SIG-M5 (cell line): ENCODE measurements around the gene MTMR10.

Source experiments
- DNase-seq: peaks from one replicate; lab custom pipeline; 2025; lab: John Stamatoyannopoulos, UW

MTMR10 gene

DNA sequence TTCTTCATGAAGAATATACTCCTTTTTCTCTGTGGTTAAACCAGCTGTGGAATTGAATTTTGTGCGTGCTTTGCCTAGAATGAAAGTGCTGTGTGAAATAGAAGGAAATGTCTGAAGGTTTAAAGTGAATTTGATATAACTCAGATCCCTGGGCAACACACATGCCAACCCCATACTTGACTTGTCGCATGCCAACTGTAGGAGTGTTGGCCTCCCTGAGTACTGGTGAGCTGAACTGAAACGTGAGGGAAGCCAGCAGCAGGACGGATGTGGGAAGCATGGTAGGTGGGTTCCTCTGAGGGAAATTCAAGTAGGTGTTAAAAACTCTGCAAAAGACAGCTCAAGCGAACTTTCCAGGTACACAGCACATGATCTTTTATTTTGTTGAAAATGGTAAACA lies 73.1 kb downstream of the MTMR10 start:
- no peak for DNase-seq

DNA sequence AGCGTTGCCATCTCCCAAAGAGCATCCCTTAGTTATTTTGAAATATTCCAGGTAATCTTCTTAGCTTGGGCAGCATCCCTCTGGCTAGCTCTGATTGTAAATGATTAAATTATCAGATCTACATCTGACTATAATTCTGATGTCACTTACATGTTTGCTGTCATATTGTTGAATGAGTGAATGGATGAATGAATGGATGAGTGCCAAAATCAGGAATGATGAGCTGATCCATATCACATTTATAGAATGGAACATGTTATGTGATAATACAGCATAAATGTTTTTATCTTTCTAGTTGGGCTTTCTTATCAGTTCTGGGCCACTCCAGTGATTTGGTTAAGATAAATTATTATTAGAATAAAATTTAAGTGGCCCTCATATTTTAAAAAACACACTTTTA lies 73.8 kb downstream of the MTMR10 start:
- no peak for DNase-seq

DNA sequence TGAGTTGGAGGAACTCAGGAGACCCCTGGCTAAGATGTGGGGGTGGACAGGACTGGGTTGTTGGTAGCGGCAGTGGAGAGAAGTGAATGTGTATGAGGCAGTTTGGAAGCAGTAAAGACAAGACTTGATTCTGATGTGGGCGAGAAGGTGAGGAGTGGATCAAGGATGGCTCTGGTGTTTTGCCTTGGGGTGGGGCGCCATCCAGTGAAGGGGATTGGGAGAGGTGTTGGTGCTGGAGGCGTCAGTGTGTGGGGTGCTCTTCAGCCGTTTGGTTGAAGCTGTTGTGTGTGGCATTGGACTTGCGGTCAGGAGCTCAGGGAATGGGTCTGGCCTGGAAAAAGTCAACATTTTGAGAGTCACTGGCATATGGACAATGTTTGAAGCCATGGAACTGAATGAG lies 74.4 kb downstream of the MTMR10 start:
- no peak for DNase-seq

DNA sequence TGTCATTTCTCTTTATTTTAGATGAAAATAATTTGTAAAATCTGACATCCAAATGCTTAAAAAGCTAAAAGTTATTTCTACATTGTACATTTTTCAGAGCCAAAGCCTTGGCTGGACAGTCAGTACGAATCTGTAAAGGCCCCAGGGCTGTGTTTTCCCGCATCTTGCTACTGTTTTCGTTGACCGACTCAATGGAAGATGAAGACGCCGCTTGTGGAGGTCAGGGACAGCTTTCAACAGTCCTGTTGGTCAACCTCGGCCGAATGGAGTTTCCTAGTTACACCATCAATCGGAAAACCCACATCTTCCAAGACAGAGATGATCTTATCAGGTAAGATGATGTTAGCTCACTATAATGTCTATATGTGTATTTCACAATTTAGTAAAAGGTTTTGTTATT lies 77.7 kb downstream of the MTMR10 start:
- no peak for DNase-seq

DNA sequence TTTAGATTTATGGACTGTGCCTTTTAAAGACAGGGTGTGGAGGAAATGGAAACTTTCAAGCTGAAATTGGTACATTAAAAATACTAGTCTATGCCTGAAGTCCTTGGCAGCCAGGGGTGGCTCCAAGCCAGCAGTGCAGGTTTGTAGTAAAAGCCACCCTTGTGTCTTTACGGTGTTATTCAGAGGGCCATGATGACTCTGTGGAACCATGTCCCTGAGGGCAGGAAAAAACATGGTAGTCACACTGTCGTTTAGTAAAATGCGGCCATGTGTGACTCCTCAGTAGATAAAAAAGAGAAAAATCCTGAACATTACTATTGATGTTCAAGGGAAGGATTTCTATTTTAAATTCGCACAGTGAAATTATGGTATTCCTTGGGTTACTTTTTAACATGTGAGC lies 85.1 kb downstream of the MTMR10 start:
- DNase-seq: no peak

DNA sequence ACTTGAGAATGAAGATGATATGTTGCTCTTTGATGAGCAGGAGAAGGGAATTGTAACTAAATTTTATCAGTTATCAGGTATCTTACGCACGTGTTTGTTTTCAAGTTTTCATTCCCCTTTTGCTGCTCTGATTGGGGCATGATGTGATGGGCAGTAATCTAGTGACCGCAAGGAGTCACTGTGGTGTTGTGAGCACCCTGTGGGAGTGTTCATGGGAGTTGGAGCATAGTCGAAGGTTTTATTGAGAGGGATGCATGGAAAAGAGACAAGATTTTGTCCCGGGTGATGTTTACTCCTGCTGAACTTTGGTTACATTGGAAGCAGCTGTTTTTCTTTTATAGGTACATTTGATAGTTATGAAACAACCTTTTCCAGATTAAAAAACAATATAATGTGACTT lies 85.6 kb downstream of the MTMR10 start:
- no peak for DNase-seq

DNA sequence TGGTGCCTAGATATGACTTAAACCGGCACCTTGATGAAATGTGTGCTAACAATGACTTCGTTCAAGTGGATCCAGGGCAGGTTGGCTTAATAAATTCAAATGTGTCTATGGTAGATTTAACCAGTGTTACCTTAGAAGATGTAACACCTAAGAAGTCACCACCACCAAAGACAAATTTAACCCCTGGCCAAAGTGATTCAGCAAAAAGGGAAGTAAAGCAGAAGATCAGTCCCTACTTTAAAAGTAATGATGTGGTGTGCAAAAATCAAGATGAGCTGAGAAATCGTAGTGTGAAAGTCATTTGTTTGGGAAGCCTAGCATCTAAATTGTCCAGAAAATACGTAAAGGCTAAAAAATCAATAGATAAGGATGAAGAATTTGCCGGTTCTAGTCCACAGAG lies 86.6 kb downstream of the MTMR10 start:
- no peak for DNase-seq

DNA sequence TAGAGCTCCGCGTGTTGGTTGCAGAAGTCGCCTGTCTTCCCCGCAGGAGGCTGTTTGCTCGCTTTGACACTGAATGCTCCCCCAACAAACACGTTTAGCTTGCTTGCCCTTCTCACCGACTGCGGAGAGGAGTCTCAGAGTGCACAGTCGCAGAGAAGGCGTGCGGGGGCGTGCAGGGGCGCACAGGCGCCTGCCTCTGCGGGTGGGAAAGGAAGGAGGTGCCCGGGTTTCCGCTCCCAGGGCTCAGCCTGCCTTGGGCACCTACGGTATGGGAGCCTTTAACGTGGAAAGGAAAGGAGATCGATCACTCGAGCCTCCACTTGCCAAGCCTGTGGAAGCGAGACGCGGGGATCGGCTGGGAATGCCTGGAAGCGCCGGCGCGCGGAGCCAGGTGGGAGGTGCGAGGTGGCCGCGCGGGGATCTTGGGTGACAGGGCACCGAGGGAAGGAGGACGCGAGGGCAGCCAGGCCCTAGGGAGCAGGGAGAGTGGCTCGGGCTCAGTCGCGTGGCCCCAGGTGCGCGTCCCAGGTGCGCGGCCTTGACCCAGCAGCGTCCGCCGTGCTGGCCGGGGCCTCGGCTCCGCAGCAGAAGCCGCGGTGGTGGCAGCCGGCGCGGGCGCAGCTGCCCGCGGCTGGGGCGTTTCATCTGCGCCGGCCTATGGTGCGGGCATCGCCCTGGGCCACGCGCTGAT lies 87.8 kb downstream of the MTMR10 start, which contains the start of gene FAN1:
TSS of gene FAN1 (plus strand) at position 419 of the 691 bp plus-strand sequence. CDS start 749 bp downstream, outside the sequence.
- peak; percentile 28 for DNase-seq

DNA sequence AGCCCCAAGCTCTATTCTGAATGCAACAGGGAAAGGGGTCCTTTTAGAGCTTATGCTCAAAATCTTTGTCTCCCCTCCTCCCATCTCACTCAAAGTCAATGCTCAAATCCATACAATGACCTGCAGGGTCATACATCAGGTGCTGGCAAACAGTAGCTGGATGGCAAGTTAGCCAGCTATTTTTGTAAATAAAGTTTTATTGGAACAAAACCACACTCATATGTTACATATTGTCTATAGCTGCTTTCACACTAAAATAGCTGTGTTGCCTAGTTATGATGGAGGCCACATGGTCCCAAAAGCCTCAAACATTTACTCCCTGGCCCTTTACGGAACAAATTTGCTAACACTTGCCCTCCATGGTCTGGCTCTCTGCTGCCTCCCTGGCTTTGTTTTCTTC lies 89.5 kb downstream of the MTMR10 start:
- DNase-seq: no peak

DNA sequence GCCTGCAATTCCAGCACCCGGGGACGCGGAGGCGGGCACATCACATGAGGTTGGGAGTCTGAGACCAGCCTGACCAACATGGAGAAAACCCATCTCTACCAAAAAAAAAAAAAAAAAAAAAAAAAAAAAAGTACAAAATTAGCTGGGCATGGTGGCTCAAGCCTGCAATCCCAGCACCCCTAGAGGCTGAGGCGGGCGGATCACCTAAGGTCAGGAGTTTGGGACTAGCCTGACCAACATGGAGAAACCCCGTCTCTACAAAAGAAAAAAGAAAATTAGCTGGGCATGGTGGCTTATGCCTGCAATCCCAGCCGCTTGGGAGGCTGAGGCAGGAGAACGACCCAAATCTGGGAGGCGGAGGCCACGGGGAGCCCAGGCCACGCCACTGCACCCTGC lies 95.2 kb downstream of the MTMR10 start:
- no peak for DNase-seq

DNA sequence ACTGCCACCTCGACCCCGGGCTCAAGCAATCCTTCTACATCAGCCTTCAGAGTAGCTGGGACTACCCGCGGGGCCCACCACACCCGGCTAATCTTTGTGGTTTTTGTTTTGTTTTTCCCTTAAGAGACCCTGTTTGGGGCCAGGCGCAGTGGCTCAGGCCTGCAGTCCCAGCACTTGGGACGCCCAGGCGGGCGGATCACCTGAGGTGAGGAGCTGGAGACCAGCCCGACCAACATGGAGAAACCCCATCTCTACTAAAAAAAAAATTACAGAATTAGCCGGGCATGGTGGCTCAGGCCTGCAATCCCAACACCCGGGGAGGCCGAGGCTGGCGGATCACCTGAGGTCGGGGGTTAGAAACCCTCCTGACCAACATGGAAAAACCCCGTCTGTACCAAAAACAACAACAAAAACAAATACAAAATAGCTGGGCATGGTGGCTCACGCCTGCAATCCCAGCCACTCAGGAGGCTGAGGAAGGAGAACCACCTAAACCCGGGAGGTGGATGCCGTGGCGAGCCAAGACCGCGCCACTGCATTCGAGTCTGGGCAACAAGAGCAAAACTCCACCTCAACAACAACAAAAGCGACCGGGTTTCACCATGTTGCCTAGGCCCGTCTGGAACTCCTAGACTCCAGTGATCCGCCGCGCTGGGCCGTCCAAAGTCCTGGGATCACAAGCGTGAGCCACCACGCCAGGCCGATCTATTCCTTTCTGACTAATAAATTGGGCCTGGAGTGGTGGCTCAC lies 95.8 kb downstream of the MTMR10 start:
- DNase-seq: no peak

DNA sequence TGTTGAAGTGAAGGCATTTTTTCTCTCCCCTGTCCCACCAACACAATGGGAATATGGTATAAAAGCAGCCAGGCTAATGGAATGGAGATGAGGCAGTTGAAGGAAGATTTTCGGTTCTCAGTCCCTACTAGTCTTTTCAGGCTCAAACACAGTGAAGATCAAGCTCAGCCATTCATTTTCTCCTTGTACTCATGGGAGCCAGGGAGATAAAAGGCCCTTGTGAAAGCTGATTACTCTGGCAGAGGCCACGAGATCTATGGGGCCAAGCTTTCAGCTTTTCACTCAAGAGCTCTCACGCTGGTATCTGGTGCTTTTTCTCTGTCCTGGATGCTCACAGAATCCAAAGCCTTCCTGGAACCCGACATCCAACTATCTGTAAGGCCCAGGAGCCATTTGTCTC lies 102.2 kb downstream of the MTMR10 start:
- no peak for DNase-seq
